Left ventricle myocardium superior (tissue), 1 donor: ENCODE results near the gene BACH2. TPM values are rescaled to one million over a fixed set of nuclear protein-coding genes. Genes with fewer than 3 reads are reported as not detected.

ENCODE experiments used
- ATAC-seq: fragments of 200-7000 bp; cut with Tn5 transposase; one replicate; pipeline ENCODE4 v1.9.1; 2020; ENCODE audit warnings: mild to moderate bottlenecking, moderate library complexity
- DNase-seq: peaks from one replicate; pipeline ENCODE4 v3.0.0-alpha.2; 2020
- intact Hi-C: fragments of 100-400 bp; cut with micrococcal nuclease; formaldehyde crosslinking; loops from one replicate; pipeline ENCODE4 v1.11.0; 2022
- total RNA-seq: library from RNA; stranded (reverse); fragmentation: NEBNext Ultra II Directional; extraction: Animal tissue kit (Norgen Biotek cat#: 25700); gene quantifications from one replicate; pipeline ENCODE4 v1.2.1, GENCODE V29; 2021
- donor health status: DM: no; HTN: yes; CAD: no; lungs with severe emphysema.

Gene BACH2
- total RNA-seq, 1 donor from 2014 or later, result 1.5 TPM

DNA sequence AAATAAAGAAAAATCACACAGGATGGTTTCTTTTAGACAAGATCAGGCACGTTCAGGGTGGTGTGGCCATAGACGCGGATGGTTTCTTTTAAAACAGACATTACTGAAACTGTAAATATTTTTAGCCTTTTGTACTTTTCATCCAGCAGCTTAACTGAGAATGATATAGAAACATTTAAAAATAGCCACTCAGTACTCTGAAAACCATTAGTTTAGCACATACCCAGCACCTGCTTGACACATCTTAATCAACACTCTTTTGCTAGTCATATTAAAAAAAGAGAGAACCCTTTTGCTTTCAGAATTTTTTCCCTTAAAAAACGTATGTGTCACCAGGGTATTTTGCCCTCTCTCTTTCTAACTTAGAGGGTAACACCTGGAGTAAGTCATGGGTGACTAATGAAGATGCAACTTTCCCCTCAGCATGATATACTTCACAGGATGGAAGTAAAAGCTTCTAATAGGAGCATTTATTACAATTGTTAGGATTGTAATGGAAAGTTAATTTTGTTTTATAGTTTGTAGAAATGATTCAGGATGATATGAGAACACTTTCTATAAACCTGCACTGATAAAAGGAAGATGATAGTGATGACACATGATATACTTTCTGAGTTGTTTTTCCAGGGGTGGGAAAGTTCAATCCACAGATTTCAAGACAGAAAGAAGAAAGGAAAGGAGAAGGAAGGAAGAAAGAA is 45.2 kb downstream of the BACH2 start:
- intact Hi-C loops, result no loop called here
- ATAC-seq, result no peak

DNA sequence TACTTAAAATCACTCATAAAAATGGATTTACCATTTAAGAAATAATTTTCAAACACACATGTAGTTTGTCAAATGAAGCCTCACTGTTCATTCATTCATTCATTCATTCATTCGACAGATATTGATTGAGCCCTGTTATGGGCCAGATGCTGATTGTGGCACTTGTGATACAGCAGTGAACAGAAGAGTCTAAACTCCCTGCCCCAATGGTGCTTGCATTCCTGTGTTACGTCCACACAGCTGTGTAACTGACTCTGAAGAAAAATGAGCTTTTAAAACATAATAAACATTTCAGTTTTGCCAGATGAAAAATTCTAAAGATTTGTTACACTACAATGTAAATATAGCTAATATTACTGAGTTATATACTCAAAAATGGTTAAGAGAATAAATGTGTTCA is 46.2 kb downstream of the BACH2 start:
- ATAC-seq (no peak), DNase-seq (no peak)
- intact Hi-C loops, result no loop called here

More for the DNA sequence above, 45.2 kb downstream of the BACH2 start:
- DNase-seq, result no peak

DNA sequence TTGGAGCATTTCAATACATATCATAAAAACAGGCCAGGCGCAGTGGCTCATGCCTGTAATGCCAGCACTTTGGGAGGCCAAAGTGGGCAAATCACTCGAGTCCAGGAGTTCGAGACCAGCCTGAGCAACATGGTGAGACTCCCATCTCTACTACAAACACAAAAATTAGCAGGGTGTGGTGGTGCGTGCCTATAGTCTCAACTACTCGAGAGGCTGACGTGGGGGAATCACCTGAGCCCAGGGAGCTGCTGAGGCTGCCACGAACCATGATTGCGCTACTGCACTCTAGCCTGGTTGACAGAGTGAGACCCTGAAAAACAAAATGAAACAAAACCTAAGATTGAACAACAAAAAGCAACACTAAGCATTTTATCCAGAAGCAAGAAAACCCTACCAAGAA is 47.2 kb downstream of the BACH2 start:
- DNase-seq, result no peak
- no peak for ATAC-seq
- intact Hi-C loops, result no loop called here

DNA sequence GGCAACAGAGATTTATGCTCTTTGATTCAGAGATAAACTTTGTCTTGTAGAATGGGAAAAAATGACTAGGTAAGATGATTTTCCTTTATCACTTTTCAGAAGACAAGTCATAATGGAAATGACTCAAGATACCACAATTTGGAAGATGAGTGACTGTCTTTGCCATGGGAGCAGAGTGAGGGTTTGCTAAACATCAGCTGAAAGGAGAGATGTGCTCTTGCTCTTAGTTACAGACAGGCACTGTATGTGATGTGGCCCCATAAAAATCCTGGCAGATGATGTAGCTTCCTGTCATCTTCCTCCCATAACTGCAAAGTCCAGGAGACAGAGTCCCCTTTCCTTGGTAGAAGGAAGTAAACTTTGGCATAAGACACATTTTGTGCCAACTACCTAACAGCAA is 47.6 kb downstream of the BACH2 start:
- DNase-seq (no peak), ATAC-seq (no peak)
- intact Hi-C loops, result no loop called here

DNA sequence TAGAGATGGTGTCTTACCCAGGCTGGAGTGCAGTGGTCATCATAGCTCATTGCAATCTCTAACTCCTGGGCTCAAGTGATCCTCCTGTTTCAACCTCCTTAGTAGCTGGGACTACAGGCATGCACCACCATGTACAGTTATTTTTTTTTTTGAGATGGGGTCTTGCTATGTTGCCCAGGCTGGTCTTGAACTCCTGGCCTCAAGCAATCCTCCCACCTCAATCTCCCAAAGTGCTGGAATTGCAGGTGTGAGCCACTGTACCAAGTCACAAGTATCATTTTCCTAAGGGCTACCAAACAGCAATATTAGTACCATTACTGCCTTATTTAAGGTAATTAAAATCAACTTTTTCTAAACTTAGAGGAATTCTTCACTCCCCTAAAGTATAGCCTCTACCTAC is 49.4 kb downstream of the BACH2 start:
- ATAC-seq (no peak), DNase-seq (no peak)
- intact Hi-C loops, result no loop called here

DNA sequence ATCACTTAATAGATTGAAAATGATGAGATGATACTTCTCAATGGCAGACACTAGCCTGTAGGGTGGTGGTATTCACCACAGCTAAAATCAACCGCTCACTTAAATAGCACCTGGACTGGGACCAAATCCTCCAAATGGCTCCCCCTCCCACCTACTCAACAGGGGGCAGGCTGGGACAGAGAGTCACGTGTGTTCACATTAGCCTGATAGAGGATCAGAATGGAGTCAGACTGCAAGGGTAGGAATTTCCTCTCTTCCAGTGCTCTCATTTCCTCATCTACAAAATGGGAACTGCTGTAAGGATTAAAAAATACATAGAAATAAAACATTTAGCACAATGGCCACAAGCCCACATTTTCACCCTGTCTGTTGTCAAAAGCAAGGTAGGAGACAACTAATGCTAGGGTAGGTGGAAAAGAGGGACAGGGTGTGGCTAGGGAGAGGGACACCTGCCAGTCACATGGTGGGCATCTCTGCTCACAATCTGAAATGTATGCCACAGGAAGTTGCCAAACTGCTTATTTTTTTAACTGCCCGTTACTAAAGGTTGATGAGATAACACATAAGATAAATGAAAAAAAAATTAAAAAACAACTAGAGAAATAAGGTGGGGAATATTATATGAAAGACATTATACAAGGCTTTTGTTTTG is 55.3 kb downstream of the BACH2 start:
- DNase-seq, result no peak
- intact Hi-C loops, result no loop called here
- ATAC-seq, result peak; percentile 71

DNA sequence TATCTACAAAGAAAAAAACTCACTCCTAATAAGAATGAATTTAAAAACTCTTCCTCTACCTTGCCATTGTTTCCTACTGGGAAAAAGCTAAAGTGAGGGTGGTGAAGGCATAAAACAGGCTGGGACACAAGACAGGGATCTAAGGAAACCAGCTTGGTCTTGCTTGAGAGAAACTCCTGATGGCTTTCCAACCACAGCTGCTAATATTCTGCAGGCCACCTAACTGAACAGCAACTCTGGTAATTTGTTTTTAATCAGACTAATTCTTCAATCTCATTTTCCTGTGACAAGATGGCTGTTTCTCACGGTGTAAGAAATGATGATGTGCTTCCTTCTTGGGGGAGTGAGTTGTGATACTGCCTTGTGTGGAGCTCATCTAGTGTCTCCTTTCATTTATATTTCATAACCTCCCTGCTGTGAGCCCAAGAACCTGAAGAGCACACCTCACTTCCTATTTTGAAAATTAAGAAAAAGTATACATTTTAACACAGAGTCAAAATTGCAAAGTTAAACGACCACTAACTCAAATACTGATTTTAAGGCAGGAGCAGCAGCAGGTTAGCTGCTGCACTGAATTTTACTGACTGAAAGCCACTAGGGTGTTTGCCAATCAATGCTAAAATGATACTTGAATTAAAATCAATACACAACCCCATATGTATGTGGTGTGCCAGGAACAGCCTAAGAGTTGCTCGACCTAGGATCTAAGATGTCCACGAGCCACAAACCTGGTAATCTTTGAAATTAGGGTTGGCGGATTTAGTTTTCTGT is 58.0 kb downstream of the BACH2 start:
- ATAC-seq (no peak), DNase-seq (no peak)
- intact Hi-C loops, result no loop called here

DNA sequence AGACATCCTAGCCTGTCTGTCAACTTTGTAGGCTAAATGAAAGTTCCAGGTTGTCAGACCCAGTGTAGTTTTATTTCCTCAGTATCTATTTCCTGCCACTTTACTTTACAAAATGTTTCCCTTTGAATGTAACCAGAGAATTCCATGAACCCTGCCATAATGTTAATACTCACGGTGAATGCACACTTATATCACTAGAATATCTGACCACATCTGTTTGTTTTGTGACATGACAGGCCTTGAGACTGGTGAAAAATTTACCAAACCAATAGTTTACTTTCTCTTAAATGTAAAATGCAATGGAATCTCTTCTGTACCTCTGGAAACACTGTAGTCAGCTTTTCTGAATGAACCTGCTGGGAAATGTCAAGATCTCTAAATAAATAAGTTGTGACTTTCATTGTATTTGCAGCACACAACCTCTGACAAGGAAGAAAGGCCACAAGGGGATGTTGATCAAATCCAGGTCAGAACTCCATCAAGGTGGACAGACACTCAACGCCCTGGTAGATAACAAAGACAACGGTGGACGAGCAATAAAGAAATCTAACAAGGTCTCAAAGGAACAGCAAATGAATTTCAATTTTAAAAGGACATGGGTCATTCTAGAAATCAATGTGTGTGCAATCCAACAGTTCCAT is 59.2 kb downstream of the BACH2 start:
- intact Hi-C loops, result no loop called here
- ATAC-seq (no peak), DNase-seq (no peak)

DNA sequence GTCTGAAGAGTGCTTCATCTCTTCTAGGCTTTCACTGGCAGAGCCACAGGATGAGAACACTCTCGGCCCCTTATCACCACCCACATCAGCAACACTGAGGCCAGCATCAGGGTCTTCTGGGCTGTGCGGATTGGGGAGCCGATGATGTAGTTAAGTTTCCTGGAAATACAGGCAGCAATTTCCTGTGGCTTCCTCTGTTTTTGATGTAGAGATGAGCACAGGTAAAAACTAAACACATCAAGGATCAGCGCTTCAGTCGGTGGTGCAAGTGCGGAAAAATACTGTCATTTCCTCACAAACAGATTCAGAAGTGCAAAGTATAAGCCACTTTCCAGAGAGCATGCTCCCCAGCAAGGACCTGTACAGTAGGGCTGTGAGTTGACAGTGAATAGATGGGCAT is 62.6 kb downstream of the BACH2 start:
- ATAC-seq (no peak), DNase-seq (no peak)
- intact Hi-C loops, result no loop called here

DNA sequence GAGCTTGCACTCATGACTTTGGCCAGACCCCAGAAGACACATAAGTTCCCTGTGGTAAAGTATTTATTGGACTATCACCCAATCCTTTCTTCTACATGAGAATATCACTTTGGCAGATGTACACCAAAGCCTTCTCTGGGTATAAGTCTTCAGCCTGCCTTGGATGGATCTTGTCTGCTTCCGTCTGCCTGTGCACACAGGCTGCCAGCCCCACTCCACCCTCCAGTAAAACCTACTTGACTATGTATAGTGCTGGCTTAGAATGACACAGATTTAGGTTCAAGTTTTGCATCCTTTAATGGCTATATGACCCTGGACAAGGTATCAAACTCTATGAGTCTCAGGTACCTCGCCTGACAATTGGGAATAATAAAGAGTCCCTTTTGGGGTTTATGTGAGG is 63.4 kb downstream of the BACH2 start:
- intact Hi-C loops, result no loop called here
- no peak for DNase-seq
- ATAC-seq, result no peak

DNA sequence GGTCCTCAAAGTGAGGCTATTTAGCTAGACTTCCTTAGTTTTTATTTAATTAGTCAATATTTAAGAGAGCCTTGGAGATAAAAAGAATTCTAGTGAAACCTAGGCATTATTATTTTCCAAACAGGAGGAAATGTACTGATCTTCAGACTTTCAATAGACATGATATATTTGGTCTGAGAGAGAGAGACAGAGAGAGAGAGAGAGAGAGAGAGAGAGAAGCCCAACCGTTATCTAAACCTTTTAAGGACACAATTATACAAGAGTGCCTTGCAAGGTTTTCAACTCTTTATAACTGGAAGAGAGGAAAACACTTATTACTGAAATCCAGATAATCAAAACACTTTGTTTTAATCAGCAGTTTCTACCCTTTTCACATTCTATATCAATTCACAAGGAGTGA is 64.8 kb downstream of the BACH2 start:
- intact Hi-C loops, result no loop called here
- ATAC-seq (no peak), DNase-seq (no peak)

DNA sequence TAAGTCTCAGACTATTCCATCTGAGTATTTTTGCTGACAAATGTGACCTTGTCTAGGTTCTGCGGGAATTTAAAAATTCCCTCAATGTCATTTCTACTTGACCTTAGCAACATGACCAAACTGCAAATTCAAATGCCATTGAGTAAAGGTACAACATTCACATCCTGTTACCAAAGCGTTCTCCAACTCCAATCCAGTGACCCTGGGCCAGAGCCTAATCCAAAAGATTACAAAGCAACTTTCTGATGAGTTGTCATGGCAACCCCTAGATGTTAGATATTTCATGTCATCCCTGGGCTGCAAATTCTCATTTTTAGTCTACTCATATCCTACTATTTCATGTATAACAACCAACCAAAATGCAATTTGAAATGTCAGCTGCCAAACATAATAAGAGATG is 65.3 kb downstream of the BACH2 start:
- ATAC-seq (no peak), DNase-seq (no peak)
- intact Hi-C loops, result no loop called here

DNA sequence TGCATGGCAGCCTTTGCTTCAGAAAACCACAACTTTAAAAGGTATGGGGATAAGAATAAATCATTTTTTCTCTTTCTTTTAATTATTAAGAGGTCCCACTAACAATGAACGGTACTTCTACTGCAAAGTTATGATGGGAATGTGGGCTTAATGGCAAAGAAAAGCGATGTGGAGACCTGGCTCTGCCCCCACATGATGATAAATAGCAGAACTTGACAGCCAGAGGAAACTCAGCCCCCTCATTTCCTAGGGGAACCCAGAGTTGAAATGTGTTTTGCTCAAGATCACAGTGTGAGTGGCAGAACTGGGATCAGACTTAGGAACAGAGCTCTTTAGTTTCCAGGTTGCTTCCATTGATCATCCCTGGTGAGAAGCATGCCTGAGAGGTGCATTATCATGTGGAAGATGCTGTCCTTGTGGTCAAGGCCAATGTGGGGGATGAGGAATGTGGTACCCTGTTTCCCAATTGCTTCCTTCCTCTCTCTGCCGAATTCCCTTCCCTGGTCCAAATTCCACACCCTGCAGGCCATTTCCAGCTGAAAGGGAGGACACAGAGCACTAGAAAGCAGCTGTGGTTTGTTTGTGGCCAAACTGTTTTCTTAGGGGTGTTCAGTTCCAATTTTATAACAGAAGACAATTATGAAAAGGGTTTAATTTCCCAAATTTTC is 66.0 kb downstream of the BACH2 start:
- intact Hi-C loops, result no loop called here
- DNase-seq (no peak), ATAC-seq (peak; percentile 65)

DNA sequence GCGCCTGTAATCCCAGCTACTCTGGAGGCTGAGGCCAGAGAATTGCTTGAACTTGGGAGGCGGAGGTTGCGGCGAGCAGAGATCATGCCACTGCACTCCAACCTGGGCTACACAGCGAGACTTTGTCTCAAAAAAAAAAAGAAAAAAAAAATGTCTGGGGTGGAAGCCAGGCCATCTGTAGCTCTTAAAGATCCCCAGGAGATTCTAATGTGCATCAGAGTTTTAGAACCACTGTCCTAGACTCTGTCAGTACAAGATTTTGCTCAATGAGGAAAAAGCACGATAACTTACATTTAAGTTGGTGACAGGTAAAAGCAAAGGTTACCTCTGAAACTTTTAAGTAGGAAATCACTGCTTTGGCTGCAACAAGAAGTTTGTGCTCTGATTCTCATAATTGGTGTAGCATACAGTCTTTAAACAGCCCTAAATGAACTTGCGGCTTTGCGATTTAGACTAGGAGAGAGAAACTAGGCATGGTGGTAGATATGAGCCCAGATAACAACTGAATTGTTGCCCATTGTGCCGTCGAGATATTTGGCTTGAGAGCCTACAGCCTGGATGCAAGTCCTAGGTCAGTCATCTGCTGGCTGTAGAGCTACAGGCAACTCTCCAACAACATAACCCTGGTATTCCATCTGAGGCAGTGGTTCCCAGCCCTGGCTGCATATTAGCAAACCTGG is 67.2 kb downstream of the BACH2 start:
- intact Hi-C loops, result no loop called here
- peak; percentile 44 for ATAC-seq
- DNase-seq, result no peak

DNA sequence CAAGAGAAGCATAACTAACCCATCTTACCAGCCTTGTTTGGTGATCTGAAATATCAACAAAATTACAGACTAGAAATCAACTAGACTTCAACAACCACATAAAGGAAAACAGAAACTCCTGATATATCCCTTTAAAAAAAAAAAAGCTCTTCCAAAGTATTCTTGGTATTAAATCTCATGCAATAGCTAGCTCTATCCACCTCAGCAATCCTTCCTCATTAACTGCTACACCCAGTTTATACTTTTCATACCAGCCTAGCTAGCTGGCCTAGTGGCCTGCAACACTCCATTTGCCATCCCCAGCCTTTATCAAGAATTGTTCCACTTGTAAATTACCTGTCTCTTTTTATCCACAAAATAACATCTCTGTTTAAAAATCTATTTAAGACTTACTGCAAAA is 69.0 kb downstream of the BACH2 start:
- DNase-seq (no peak), ATAC-seq (no peak)
- intact Hi-C loops, result no loop called here

DNA sequence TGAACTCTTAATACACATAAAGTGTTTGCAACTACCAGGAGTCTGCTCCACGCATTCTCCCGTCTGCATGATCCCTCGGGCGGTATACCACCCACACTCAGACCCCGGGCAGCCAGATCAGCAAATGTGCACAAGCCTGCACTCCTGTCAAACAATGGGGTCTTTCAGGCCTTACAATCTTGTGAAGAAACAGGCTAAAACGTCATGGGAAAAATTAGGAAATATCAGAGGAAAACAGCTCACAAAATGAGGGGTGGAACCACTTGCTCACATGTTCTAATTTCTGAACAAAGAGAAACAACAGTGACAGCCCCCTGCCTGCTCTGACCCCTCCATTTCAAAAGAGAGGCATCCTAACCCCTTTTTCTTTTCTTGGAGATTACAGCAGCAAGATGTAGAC is 69.4 kb downstream of the BACH2 start:
- DNase-seq (peak; percentile 33), ATAC-seq (peak; percentile 58)
- intact Hi-C loops, result no loop called here

DNA sequence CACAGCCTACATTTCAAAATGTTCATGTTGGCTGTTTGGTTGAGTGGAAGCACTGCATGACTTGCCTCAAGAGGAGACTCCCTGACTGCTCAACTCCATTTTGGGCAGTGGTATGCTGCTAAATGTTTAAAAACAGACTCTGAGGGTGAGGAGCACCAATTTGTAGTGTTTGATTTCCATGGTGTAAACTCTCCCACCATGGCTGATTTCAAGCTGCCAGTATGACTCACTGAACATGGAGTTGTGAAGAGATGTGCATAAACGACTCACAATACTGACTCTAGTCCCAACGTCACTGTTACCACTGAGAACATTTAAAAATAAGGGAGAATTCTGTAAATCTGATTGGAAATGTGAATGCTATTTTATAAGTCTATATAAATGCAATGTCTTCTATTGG is 70.4 kb downstream of the BACH2 start:
- no peak for DNase-seq
- intact Hi-C loops, result no loop called here
- ATAC-seq, result no peak

DNA sequence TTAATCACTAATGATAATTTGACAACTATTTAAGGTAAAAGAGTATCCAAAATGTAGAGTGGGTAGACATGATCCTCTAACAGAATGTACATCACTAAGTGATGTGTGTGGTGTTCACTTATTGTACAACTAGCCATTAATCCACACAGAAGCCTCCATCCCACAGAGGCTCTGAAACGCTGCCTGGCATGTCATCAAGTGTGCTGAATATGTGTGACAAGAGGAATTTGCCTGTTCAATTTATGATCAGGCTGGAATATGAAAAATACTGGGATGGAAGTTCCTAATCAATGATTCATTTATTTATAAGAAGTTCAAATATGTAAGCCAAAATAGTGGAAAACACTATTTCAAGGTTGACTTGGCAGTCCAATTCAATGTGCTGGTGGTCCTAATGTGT is 72.4 kb downstream of the BACH2 start:
- DNase-seq (no peak), ATAC-seq (no peak)
- intact Hi-C loops, result no loop called here

DNA sequence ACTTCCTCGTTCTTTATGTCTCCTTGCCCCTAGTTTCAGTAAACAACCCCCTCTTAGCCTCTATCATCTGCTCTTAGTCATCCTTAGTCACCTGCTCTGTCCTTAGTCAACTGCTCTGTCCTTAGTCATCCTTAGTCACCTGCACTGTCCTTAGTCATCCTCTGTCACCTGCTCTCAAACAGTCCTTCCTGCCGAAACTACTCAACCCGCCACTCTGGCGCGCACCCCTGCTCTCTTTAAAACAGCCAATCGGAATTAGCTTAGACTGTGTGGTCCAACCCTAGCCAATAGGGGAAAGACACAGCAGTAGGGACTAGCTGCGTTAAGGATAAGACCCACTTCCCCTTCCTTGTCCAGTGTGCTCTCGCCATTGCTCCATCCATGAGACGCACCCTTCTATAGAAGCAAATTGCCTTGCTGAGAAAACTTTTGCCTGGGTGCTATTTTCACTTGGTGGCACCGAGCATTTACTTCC is 73.9 kb downstream of the BACH2 start:
- ATAC-seq (no peak), DNase-seq (no peak)
- intact Hi-C loops, result no loop called here
